T-cell (primary cell): ENCODE data around the gene HERC2. TPM values are rescaled to one million over a fixed set of nuclear protein-coding genes. Genes with fewer than 3 reads are reported as not detected.
"Not testable (repeated sequence)": the region's sequence is repeated elsewhere in the genome, so short reads cannot be mapped to it uniquely, and the experiment has no call there.

ENCODE experiments used
- ATAC-seq, 4 experiments: fragments of 200-7000 bp in 3 of 4; fragments of 150-1000 bp in 1 of 4; cut with Tn5 transposase; replicated peaks in 1 of 4; 1 replicate in 3 of 4; 2 replicates in 1 of 4; pipeline ENCODE4 v1.10.0; 2021; ENCODE audit warnings: moderate library complexity in 3 of 4, mild to moderate bottlenecking in 2 of 4, moderate number of reproducible peaks in 1 of 4
- CTCF ChIA-PET, 2 donors: fragments of 300-600 bp; sonication (Branson Sonifier 250); formaldehyde crosslinking; loops; one replicate each; lab custom pipeline; 2022; ENCODE audit warnings: antibody characterized with exemption in 2 of 2; lab: Charles Lee
- POLR2A ChIA-PET, 2 donors: fragments of 300-600 bp; sonication (Branson Sonifier 250); formaldehyde crosslinking; loops; one replicate each; lab custom pipeline; 2022; ENCODE audit warnings: antibody characterized with exemption in 2 of 2; lab: Charles Lee
- DNase-seq, 35 experiments: peaks; one replicate each; pipeline versions ENCODE4 v3.0.0 to v3.0.0-alpha.2; 2013 to 2023
- H3K27ac ChIP-seq: one replicate; pipeline ENCODE4 v1.5.1; 2013; ENCODE audit warnings: low read length
- H3K27me3 ChIP-seq, 2 experiments: replicated peaks in 1 of 2; 1 replicate in 1 of 2; 2 replicates in 1 of 2; pipeline versions ENCODE4 v1.6.1 to v1.7.0; 2013; ENCODE audit warnings: low read length in 1 of 2, mixed read lengths in 1 of 2; ENCODE audit not compliant: control insufficient read depth in 2 of 2, insufficient read depth in 2 of 2; ENCODE audit errors: extremely low read depth in 1 of 2
- H3K36me3 ChIP-seq, 2 donors: 1 replicate in 1 of 2; 2 replicates in 1 of 2; pipeline versions ENCODE4 v1.6.1 to v1.7.0; 2013; ENCODE audit warnings: low read length in 1 of 2; ENCODE audit not compliant: control insufficient read depth in 2 of 2, insufficient read depth in 1 of 2; ENCODE audit errors: extremely low read depth in 1 of 2
- H3K4me1 ChIP-seq, 2 experiments: 1 replicate in 1 of 2; 2 replicates in 1 of 2; pipeline versions ENCODE4 v1.6.1 to v1.7.0; 2013; ENCODE audit warnings: low read length in 2 of 2, mixed read lengths in 1 of 2; ENCODE audit not compliant: insufficient read depth in 2 of 2, control insufficient read depth in 1 of 2; ENCODE audit errors: extremely low read depth in 1 of 2
- H3K4me3 ChIP-seq, 2 donors: 1 replicate in 1 of 2; 2 replicates in 1 of 2; pipeline versions ENCODE4 v1.5.1 to v1.7.0; 2013; ENCODE audit warnings: mild to moderate bottlenecking in 2 of 2, low read length in 1 of 2, moderate library complexity in 1 of 2; ENCODE audit not compliant: control insufficient read depth in 1 of 2; ENCODE audit errors: extremely low read depth in 1 of 2
- H3K9me3 ChIP-seq: 2 replicates; pipeline ENCODE4 v1.7.0; 2013
- H3K27ac Mint-ChIP-seq, 2 donors: one replicate each; pipeline ENCODE4 v1.8.0; 2020 to 2021; ENCODE audit warnings: mild to moderate bottlenecking in 2 of 2, mixed read lengths in 2 of 2
- H3K27me3 Mint-ChIP-seq, 2 donors: one replicate each; pipeline ENCODE4 v1.8.0; 2021 to 2022; ENCODE audit warnings: mixed read lengths in 2 of 2
- H3K36me3 Mint-ChIP-seq: one replicate; pipeline ENCODE4 v1.8.0; 2021; ENCODE audit warnings: mixed read lengths
- H3K4me1 Mint-ChIP-seq, 3 donors: one replicate each; pipeline ENCODE4 v1.8.0; 2020 to 2022; ENCODE audit warnings: mixed read lengths in 3 of 3, mild to moderate bottlenecking in 1 of 3
- H3K4me3 Mint-ChIP-seq, 3 donors: one replicate each; pipeline ENCODE4 v1.8.0; 2020 to 2022; ENCODE audit warnings: mild to moderate bottlenecking in 3 of 3, mixed read lengths in 3 of 3, moderate library complexity in 3 of 3
- H3K9me3 Mint-ChIP-seq, 3 donors: one replicate each; pipeline ENCODE4 v1.8.0; 2020 to 2022; ENCODE audit warnings: mixed read lengths in 3 of 3
- WGBS: methylation state at CpG from one replicate; pipeline ENCODE4 v1.1.5; 2013; ENCODE audit warnings: missing lambda C conversion rate; ENCODE audit not compliant: insufficient coverage; 5-methylcytosine and 5-hydroxymethylcytosine counted together
- total RNA-seq, 35 experiments: library from RNA in 6 of 35; stranded (reverse) in 6 of 35; fragments of 120-200 nt in 1 of 35; gene quantifications; one replicate each; pipeline versions ENCODE4 v1.2.1 to v1.2.4 and lab custom pipeline; 2013 to 2026

Gene HERC2
- total RNA-seq, 5 donors from 2014 or later (not counting 1 experiment from before 2014, with no cell fraction given): 46.4 to 65.5 (median 55.4) TPM

DNA sequence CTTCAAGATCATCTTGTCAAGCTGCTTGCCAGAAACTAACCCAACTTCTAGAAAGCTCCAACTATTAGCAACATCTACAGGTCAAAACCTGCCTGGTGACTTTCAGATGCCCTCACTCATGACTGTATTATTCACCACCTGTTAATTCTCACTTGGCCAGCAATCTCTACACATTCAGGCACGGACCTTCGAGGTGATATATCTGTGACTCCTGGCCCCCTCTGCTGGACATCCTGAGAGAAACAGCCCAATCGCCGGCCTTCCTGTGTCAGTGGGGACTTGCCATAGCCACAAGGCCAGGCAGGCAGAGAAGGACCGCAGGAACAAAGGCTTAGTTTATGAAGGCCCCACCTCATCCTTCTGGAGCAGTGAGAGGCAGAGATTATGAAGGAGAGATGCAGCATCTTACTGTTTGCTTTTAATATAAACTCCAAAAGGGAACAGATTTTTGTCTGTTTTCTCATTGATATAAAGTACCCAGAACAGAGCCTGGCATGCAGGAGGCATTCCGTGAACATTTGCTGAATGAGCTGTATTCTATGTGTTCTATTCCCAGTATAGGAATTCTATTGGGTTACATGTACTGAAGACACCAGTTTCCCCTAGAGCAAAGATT is 198.5 kb downstream of the HERC2 start:
- POLR2A ChIA-PET: no interaction called here
- Histone ChIP-seq H3K27ac (no peak overlapping the region), H3K9me3 (no peaks in the 10 kb centered on the region), H3K27me3 (no peaks in the 10 kb centered on the region), H3K4me3 (no peak overlapping the region), H3K4me1 (no peaks in the 10 kb centered on the region), H3K36me3 (peaks cover 5 to 43% of the 10 kb centered on the region in 2 donors)
- Mint-ChIP-seq H3K27ac (no peak overlapping the region), H3K27me3 (no peaks in the 10 kb centered on the region), H3K9me3 (no peaks in the 10 kb centered on the region), H3K36me3 (peaks cover 41% of the 10 kb centered on the region), H3K4me3 (no peak overlapping the region), H3K4me1 (peaks cover 2 to 11% (median 2%) of the 10 kb centered on the region in 3 donors)
- peak in 12 of 35 experiments; percentile 28 to 54 (median 42) for DNase-seq
- WGBS: 14% methylated on average over 4 of the region's 6 CpGs
- ATAC-seq: peak in 3 of 4 experiments; percentile 56 to 67 (median 64)
- CTCF ChIA-PET: no interaction called here

DNA sequence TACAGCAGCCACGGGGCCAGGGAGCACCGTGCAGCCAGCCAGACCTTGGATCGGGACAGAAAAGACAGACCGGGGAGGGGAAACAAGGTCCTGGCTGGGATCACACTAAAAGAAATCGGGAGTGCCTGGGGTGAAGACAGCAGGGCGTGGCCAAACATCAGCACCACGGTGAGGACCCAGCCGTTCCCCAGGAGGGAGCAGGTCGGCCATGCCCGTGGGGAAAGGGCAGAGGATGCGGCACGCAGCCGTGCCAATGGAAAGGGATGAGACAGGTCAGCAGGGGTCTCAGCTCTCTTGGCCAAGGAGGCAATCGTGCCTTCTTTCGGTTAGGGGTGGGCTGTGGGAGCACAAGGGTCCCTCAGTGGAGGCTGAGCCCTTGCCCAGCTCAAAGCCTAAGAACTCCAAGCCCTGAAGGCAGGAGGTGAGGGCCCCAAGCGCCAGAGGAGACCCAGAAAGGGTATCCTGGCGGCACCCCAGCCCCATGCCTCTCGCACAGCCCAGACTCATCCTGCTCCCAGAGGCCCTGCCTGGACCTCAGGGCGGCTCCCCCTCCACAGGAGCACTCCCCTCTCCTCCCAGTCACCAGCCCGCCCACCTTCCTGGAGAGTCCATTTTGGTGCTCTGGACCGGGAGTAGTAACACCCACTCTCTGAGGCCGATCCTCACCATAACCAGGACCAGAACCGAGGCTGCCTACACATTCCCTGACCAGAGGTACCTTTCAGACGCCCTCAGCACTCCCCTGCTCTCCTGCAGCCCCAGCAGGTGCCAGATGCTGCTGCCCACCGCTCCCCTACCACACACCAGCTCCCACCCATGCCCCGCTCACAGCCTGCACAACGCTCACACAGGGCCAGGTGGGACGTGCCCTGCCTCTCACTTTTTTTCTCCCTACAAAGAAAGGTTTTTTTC is 199.7 kb downstream of the HERC2 start:
- DNase-seq: no peak
- no peaks in the 10 kb centered on the region for H3K9me3 ChIP-seq
- H3K27me3 Mint-ChIP-seq: no peaks in the 10 kb centered on the region
- peaks cover 5 to 45% of the 10 kb centered on the region in 2 donors for H3K36me3 ChIP-seq
- POLR2A ChIA-PET: no interaction called here
- no peaks in the 10 kb centered on the region for H3K27me3 ChIP-seq
- ATAC-seq: no peak
- peaks cover 41% of the 10 kb centered on the region for H3K36me3 Mint-ChIP-seq
- no peak overlapping the region for H3K4me3 ChIP-seq
- H3K4me3 Mint-ChIP-seq: no peak overlapping the region
- WGBS: 89% methylated on average over 23 of the region's 28 CpGs
- peaks cover 2 to 11% (median 2%) of the 10 kb centered on the region in 3 donors for H3K4me1 Mint-ChIP-seq
- no peak overlapping the region for H3K27ac ChIP-seq
- H3K4me1 ChIP-seq: no peaks in the 10 kb centered on the region
- CTCF ChIA-PET: no interaction called here
- H3K27ac Mint-ChIP-seq: no peak overlapping the region
- no peaks in the 10 kb centered on the region for H3K9me3 Mint-ChIP-seq

DNA sequence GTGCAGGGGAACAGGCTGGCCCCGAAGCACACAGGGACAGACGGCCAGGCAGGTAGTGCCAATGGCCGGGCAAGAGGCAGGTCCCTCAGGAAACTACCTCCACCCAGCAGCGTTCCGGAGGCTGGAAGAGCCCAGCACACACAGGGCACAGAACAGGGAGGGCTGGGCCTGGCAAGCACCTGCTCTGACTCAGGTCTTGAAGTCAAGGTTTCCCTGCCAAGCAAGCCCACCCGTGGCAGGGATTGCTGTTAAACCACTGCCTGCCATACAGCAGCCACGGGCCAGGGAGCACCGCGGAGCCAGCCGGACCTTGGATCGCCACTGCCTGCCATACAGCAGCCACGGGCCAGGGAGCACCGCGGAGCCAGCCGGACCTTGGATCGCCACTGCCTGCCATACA is 200.4 kb downstream of the HERC2 start:
- not testable (repeated sequence) for H3K27ac Mint-ChIP-seq

DNA sequence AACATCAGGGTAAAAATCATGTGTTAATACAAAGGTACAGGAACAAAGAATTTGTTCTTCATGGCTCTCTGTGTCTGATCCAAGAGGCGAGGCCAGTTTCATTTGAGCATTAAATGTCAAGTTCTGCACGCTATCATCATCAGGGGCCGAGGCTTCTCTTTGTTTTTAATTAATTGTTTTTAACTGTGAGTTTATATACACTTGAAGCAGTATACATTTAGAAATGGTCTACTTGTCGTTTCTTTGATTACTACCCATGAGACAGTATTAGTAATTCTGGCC is 201.7 kb downstream of the HERC2 start:
- ChIA-PET CTCF (no interaction called here), POLR2A (no interaction called here)
- Histone ChIP-seq H3K36me3 (peaks cover 6 to 44% of the 10 kb centered on the region in 2 donors), H3K4me1 (no peaks in the 10 kb centered on the region), H3K4me3 (no peak overlapping the region), H3K27ac (no peak overlapping the region), H3K27me3 (no peaks in the 10 kb centered on the region), H3K9me3 (no peaks in the 10 kb centered on the region)
- Mint-ChIP-seq H3K4me1 (peaks cover 0 to 5% (median 2%) of the 10 kb centered on the region in 3 donors), H3K36me3 (peaks cover 49% of the 10 kb centered on the region), H3K27me3 (no peaks in the 10 kb centered on the region), H3K27ac (no peak overlapping the region), H3K4me3 (no peak overlapping the region), H3K9me3 (no peaks in the 10 kb centered on the region)
- WGBS: 100% methylated on average over 1 of the region's 4 CpGs
- ATAC-seq (no peak), DNase-seq (no peak)

More for the DNA sequence above, 200.4 kb downstream of the HERC2 start:
- H3K27me3 ChIP-seq, H3K4me3 ChIP-seq, POLR2A ChIA-PET, H3K9me3 Mint-ChIP-seq, H3K9me3 ChIP-seq, DNase-seq, H3K27ac ChIP-seq, H3K27me3 Mint-ChIP-seq, H3K4me1 ChIP-seq, ATAC-seq, H3K4me3 Mint-ChIP-seq, CTCF ChIA-PET: not testable (repeated sequence)
- Mint-ChIP-seq H3K4me1 (peaks cover 2 to 11% (median 2%) of the 10 kb centered on the region in 3 donors), H3K36me3 (peaks cover 43% of the 10 kb centered on the region)
- WGBS: 100% methylated on average over 5 of the region's 16 CpGs
- peaks cover under 1 to 40% of the 10 kb centered on the region in 2 donors for H3K36me3 ChIP-seq

DNA sequence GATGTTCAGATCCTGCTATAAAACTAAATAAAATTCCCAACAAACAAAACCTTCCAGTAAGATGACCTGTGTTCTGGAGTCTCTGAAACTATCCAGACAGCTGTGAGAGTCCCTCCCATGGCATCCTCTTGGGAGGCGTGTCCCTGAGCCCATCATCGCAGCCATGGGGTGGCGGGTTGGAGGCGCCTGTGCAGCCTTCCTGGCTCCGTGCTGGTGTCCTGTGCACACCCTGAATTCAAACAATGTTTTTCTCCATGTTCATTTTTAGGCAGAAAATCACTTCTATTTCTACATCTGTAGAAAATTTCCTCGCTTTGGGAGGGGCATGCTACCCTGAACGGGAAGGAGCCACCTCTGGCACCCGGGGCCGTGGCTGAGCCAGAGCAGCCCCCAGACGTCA is 203.4 kb downstream of the HERC2 start:
- Histone ChIP-seq H3K36me3 (peaks cover 6 to 45% of the 10 kb centered on the region in 2 donors), H3K9me3 (no peaks in the 10 kb centered on the region), H3K4me3 (no peak overlapping the region), H3K4me1 (no peaks in the 10 kb centered on the region), H3K27me3 (no peaks in the 10 kb centered on the region), H3K27ac (no peak overlapping the region)
- Mint-ChIP-seq H3K4me1 (peaks cover 0 to 3% (median 2%) of the 10 kb centered on the region in 3 donors), H3K4me3 (no peak overlapping the region), H3K27ac (no peak overlapping the region), H3K9me3 (no peaks in the 10 kb centered on the region), H3K36me3 (peaks cover 48% of the 10 kb centered on the region), H3K27me3 (no peaks in the 10 kb centered on the region)
- WGBS: 100% methylated on average over 8 of the region's 10 CpGs
- no peak for DNase-seq
- no peak for ATAC-seq
- ChIA-PET POLR2A (no interaction called here), CTCF (interaction anchor here in 1 of 2 donors (0.7 kb wide), 1 partner anchor 12 kb away, joined by 4 read pairs; no protein-coding TSS in a partner anchor)

DNA sequence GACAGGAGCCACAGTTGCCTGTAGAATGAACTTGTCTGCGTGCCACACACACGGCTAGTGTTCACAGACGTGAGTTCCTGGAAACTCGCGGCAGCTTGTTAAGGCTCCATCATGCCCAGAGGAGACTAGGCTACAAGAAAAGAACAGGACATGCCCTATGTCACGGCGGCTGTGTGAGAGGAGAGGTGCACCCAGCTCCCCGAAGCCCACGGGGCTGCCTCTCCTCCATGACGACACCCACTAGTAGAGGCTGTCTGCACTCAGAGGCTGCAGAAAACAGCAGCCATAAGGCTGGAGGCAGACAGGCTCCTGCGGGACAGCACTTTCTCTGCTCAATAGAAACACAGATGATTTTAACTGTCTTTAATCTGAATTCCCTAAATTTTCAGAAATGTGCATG is 203.9 kb downstream of the HERC2 start:
- H3K4me1 ChIP-seq: no peaks in the 10 kb centered on the region
- ChIA-PET CTCF (no interaction called here), POLR2A (interaction anchor here in 1 of 2 donors (0.6 kb wide), 1 partner anchor 76 kb away, joined by 6 read pairs; no protein-coding TSS in a partner anchor)
- H3K4me3 ChIP-seq: no peak overlapping the region
- Mint-ChIP-seq H3K27ac (no peak overlapping the region), H3K27me3 (no peaks in the 10 kb centered on the region), H3K4me1 (no peaks in the 10 kb centered on the region), H3K9me3 (no peaks in the 10 kb centered on the region), H3K36me3 (peaks cover 48% of the 10 kb centered on the region), H3K4me3 (no peak overlapping the region)
- ATAC-seq (no peak), DNase-seq (no peak)
- H3K36me3 ChIP-seq: peaks cover 10 to 47% of the 10 kb centered on the region in 2 donors
- H3K9me3 ChIP-seq: no peaks in the 10 kb centered on the region
- no peaks in the 10 kb centered on the region for H3K27me3 ChIP-seq
- 95% methylated on average over 7 of the region's 11 CpGs for WGBS
- H3K27ac ChIP-seq: no peak overlapping the region
